Activated B cell treated with CpG ODN at 0.5 μM for 24 hours (primary cell): ENCODE results near the gene IZUMO4. TPM values are rescaled to one million over a fixed set of nuclear protein-coding genes. Genes with fewer than 3 reads are reported as not detected.

Experiments used
- ATAC-seq: fragments of 200-7000 bp; cut with Tn5 transposase; one replicate; pipeline ENCODE4 v1.10.0; 2021; ENCODE audit warnings: low read depth, mild to moderate bottlenecking, moderate library complexity
- CTCF ChIA-PET: fragments of 350-600 bp; sonication (Branson Sonifier 250); formaldehyde crosslinking; loops from one replicate; lab custom pipeline; 2021; ENCODE audit warnings: antibody characterized with exemption; lab: Charles Lee
- POLR2A ChIA-PET: fragments of 350-600 bp; sonication (Branson Sonifier 250); formaldehyde crosslinking; loops from one replicate; lab custom pipeline; 2021; ENCODE audit warnings: antibody characterized with exemption; lab: Charles Lee
- DNase-seq: peaks from one replicate; pipeline ENCODE4 v3.0.0; 2022
- H3K27ac Mint-ChIP-seq: one replicate; pipeline ENCODE4 v1.8.0; 2020; ENCODE audit warnings: mixed read lengths
- H3K27me3 Mint-ChIP-seq: one replicate; pipeline ENCODE4 v1.8.0; 2021; ENCODE audit warnings: mixed read lengths
- H3K36me3 Mint-ChIP-seq: one replicate; pipeline ENCODE4 v1.8.0; 2021; ENCODE audit warnings: low read depth, mixed read lengths
- H3K4me1 Mint-ChIP-seq: one replicate; pipeline ENCODE4 v1.8.0; 2021; ENCODE audit warnings: mixed read lengths
- H3K4me3 Mint-ChIP-seq: one replicate; pipeline ENCODE4 v1.8.0; 2020; ENCODE audit warnings: mild to moderate bottlenecking, mixed read lengths
- H3K9me3 Mint-ChIP-seq: one replicate; pipeline ENCODE4 v1.8.0; 2020; ENCODE audit warnings: mixed read lengths
- CTCF ChIP-seq: fragments of 200-600 bp; IDR thresholded peaks from one replicate; pipeline ENCODE4 v1.8.0; 2022; ENCODE audit warnings: antibody characterized with exemption, mild to moderate bottlenecking
- intact Hi-C: fragments of 100-400 bp; cut with micrococcal nuclease; formaldehyde crosslinking; loops from one replicate; pipeline ENCODE4 v1.15.1; 2024
- total RNA-seq: library from RNA; stranded (reverse); gene quantifications from 2 replicates; pipeline ENCODE4 v1.2.3, GENCODE V29; 2022

IZUMO4 gene
- total RNA-seq, 1 donor from 2014 or later: 78.6 TPM

GRCh38 chr19:2120821-2121220, 24.1 kb downstream of the IZUMO4 start:
- Mint-ChIP-seq H3K36me3 (peaks cover 78% of the 10 kb centered on the region), H3K9me3 (no peaks in the 10 kb centered on the region), H3K27ac (no peak overlapping the region), H3K27me3 (no peaks in the 10 kb centered on the region), H3K4me3 (no peak overlapping the region), H3K4me1 (no peaks in the 10 kb centered on the region)
- ATAC-seq (no peak), DNase-seq (no peak)
- intact Hi-C loops: no loop called here
- CTCF ChIA-PET: no interaction called here
- POLR2A ChIA-PET: no interaction called here
- TF ChIP-seq CTCF: no peak

- H3K27ac Mint-ChIP-seq: no peak overlapping the region
- H3K4me3 Mint-ChIP-seq: no peak overlapping the region
- no peaks in the 10 kb centered on the region for H3K4me1 Mint-ChIP-seq
- DNase-seq: no peak
- H3K36me3 Mint-ChIP-seq: peaks cover 79% of the 10 kb centered on the region
- no peaks in the 10 kb centered on the region for H3K9me3 Mint-ChIP-seq
- intact Hi-C loops: no loop called here
- ATAC-seq: no peak
- CTCF ChIA-PET: no interaction called here
- TF ChIP-seq CTCF: no peak
- no peaks in the 10 kb centered on the region for H3K27me3 Mint-ChIP-seq
- POLR2A ChIA-PET: interaction anchor here (0.6 kb wide), 1 partner anchor 518 kb away, joined by 3 read pairs; no protein-coding TSS in a partner anchor
Observed at GRCh38 chr19:2121416-2122051, 24.8 kb downstream of the IZUMO4 start.

GRCh38 chr19:2122251-2122650, 25.5 kb downstream of the IZUMO4 start:
- TF ChIP-seq CTCF: no peak
- Mint-ChIP-seq H3K27ac (no peak overlapping the region), H3K9me3 (no peaks in the 10 kb centered on the region), H3K27me3 (no peaks in the 10 kb centered on the region), H3K36me3 (peaks cover 82% of the 10 kb centered on the region), H3K4me3 (no peak overlapping the region), H3K4me1 (no peaks in the 10 kb centered on the region)
- ChIA-PET CTCF (no interaction called here), POLR2A (no interaction called here)
- ATAC-seq (no peak), DNase-seq (no peak)
- intact Hi-C loops: no loop called here

- H3K36me3 Mint-ChIP-seq: peaks cover 83% of the 10 kb centered on the region
- ChIA-PET CTCF (no interaction called here), POLR2A (no interaction called here)
- H3K27ac Mint-ChIP-seq: no peak overlapping the region
- no peak for TF ChIP-seq CTCF
- no peak for DNase-seq
- no peak for ATAC-seq
- no peaks in the 10 kb centered on the region for H3K4me1 Mint-ChIP-seq
- H3K4me3 Mint-ChIP-seq: no peak overlapping the region
- intact Hi-C loops: no loop called here
- H3K9me3 Mint-ChIP-seq: no peaks in the 10 kb centered on the region
- H3K27me3 Mint-ChIP-seq: no peaks in the 10 kb centered on the region
Observed at GRCh38 chr19:2122982-2123381, 26.3 kb downstream of the IZUMO4 start.

- CTCF ChIA-PET: no interaction called here
- intact Hi-C loops: no loop called here
- Mint-ChIP-seq H3K9me3 (no peaks in the 10 kb centered on the region), H3K4me3 (no peak overlapping the region), H3K4me1 (no peaks in the 10 kb centered on the region), H3K27ac (no peak overlapping the region), H3K27me3 (no peaks in the 10 kb centered on the region), H3K36me3 (peaks cover 76% of the 10 kb centered on the region)
- POLR2A ChIA-PET: no interaction called here
- no peak for TF ChIP-seq CTCF
- no peak for DNase-seq
- no peak for ATAC-seq
Observed at GRCh38 chr19:2123682-2124387, 27.1 kb downstream of the IZUMO4 start.
